ENCODE results near the gene SORL1. TPM values are rescaled to one million over a fixed set of nuclear protein-coding genes. Genes with fewer than 3 reads are reported as not detected.

Gene SORL1
- total RNA-seq, 1 experiment from 2014 or later: 68.3 TPM

GRCh38 chr11:121439337-121439736 is 12.8 kb upstream of the SORL1 start:
- Histone ChIP-seq H3K79me1 (ENCODE audit: insufficient read depth, low read depth, low read length, poor library complexity, severe bottlenecking) (no peaks in the 10 kb centered on the region), H3K9ac (ENCODE audit: extremely low read depth, insufficient read length, low read length) (no peak overlapping the region), H2AK5ac (ENCODE audit: insufficient read length, low read length) (no peak overlapping the region), H3K9me3 (ENCODE audit: control insufficient read depth, low read depth, low read length) (no peaks in the 10 kb centered on the region), H3K56ac (ENCODE audit: insufficient read length, low read depth, low read length) (no peak overlapping the region), H3K4me2 (ENCODE audit: insufficient read depth, insufficient read length, low read length) (no peak overlapping the region), H4K91ac (ENCODE audit: insufficient read length, low read depth, low read length) (no peak overlapping the region), H2BK5ac (ENCODE audit: insufficient read length, low read length) (no peak overlapping the region), H3K27ac (ENCODE audit: insufficient read length, low read depth, low read length) (no peak overlapping the region), H3K4ac (ENCODE audit: low read depth, low read length) (no peak overlapping the region), H4K20me1 (ENCODE audit: control insufficient read depth, insufficient read depth, insufficient read length) (no peaks in the 10 kb centered on the region), H3K18ac (ENCODE audit: insufficient read length, low read depth, low read length) (no peak overlapping the region), H2BK20ac (ENCODE audit: low read depth, low read length, poor library complexity, severe bottlenecking) (no peak overlapping the region), H2BK15ac (ENCODE audit: low read depth, low read length) (no peak overlapping the region), H3K27me3 (ENCODE audit: insufficient read depth, low read length) (no peaks in the 10 kb centered on the region), H2BK12ac (ENCODE audit: insufficient read length, low read depth, low read length) (no peak overlapping the region), H3K79me2 (ENCODE audit: insufficient read depth, low read length) (no peaks in the 10 kb centered on the region), H3K23me2 (ENCODE audit: insufficient read length, low read depth, low read length, poor library complexity, severe bottlenecking) (no peaks in the 10 kb centered on the region), H3K23ac (ENCODE audit: insufficient read length, low read depth, low read length) (no peak overlapping the region), H3K14ac (ENCODE audit: insufficient read depth, low read length) (no peak overlapping the region), H3T11ph (ENCODE audit: low read length) (no peak overlapping the region), H3K4me1 (ENCODE audit: insufficient read depth, low read length) (no peaks in the 10 kb centered on the region), H2BK120ac (ENCODE audit: low read depth, low read length, poor library complexity, severe bottlenecking) (no peak overlapping the region), H4K5ac (ENCODE audit: insufficient read length, low read depth, low read length) (no peak overlapping the region), H2AFZ (ENCODE audit: low read length) (no peak overlapping the region), H4K8ac (replicated peaks; ENCODE audit: insufficient read length, low read depth, low read length) (no peak overlapping the region)
- Mint-ChIP-seq H3K27ac (no peak overlapping the region), H3K4me1 (peaks cover 28 to 34% of the 10 kb centered on the region in 2 experiments), H3K4me3 (no peak overlapping the region), H3K27me3 (ENCODE audit: low read depth) (no peaks in the 10 kb centered on the region), H3K9me3 (no peaks in the 10 kb centered on the region), H3K36me3 (ENCODE audit: insufficient read depth in 1 of 3, low read depth in 3 of 3) (no peaks in the 10 kb centered on the region)
- TF ChIP-seq, protein P1, sequence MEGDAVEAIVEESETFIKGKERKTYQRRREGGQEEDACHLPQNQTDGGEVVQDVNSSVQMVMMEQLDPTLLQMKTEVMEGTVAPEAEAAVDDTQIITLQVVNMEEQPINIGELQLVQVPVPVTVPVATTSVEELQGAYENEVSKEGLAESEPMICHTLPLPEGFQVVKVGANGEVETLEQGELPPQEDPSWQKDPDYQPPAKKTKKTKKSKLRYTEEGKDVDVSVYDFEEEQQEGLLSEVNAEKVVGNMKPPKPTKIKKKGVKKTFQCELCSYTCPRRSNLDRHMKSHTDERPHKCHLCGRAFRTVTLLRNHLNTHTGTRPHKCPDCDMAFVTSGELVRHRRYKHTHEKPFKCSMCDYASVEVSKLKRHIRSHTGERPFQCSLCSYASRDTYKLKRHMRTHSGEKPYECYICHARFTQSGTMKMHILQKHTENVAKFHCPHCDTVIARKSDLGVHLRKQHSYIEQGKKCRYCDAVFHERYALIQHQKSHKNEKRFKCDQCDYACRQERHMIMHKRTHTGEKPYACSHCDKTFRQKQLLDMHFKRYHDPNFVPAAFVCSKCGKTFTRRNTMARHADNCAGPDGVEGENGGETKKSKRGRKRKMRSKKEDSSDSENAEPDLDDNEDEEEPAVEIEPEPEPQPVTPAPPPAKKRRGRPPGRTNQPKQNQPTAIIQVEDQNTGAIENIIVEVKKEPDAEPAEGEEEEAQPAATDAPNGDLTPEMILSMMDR (conservative IDR thresholded peaks at IDR 0.05): no peak
- no CpG with 5 or more reads among the region's 4 CpGs for WGBS (ENCODE audit: extremely low coverage, insufficient read length, low lambda C conversion rate)
- DNase-seq: no peak

Data from H9 (cell line).